Hepatocyte (in vitro differentiated cells): ENCODE results near the gene ROBO1. TPM values are rescaled to one million over a fixed set of nuclear protein-coding genes. Genes with fewer than 3 reads are reported as not detected.

Source experiments
- DNase-seq: peaks from one replicate; pipeline ENCODE4 v3.0.0-alpha.2; 2016; ENCODE audit warnings: low spot score
- H2AFZ ChIP-seq: fragments of 200-600 bp; sonication (generic); 2 replicates; pipeline ENCODE4 v1.6.0; 2016; ENCODE audit warnings: antibody characterized with exemption, mild to moderate bottlenecking
- H3K27ac ChIP-seq: fragments of 200-600 bp; sonication (generic); 2 replicates; pipeline ENCODE4 v1.5.1; 2016; ENCODE audit warnings: mild to moderate bottlenecking
- H3K27me3 ChIP-seq: fragments of 200-600 bp; sonication (generic); 2 replicates; pipeline ENCODE4 v1.6.1; 2016
- H3K36me3 ChIP-seq: fragments of 200-600 bp; sonication (generic); replicated peaks from 2 replicates; pipeline ENCODE4 v1.5.1; 2016; ENCODE audit warnings: low read depth; ENCODE audit not compliant: insufficient read depth
- H3K4me1 ChIP-seq: fragments of 200-600 bp; sonication (generic); 2 replicates; pipeline ENCODE4 v1.5.1; 2016; ENCODE audit warnings: mild to moderate bottlenecking, moderate library complexity; ENCODE audit not compliant: insufficient read depth
- H3K4me2 ChIP-seq: fragments of 200-600 bp; sonication (generic); 2 replicates; pipeline ENCODE4 v1.6.0; 2016
- H3K4me3 ChIP-seq: fragments of 200-600 bp; sonication (generic); 2 replicates; pipeline ENCODE4 v1.5.1; 2016; ENCODE audit warnings: mild to moderate bottlenecking
- H3K79me2 ChIP-seq: fragments of 200-600 bp; sonication (generic); 2 replicates; pipeline ENCODE4 v1.6.0; 2017; ENCODE audit warnings: mild to moderate bottlenecking
- H3K9me2 ChIP-seq: fragments of 200-600 bp; sonication (generic); replicated peaks from 2 replicates; pipeline ENCODE4 v1.6.0; 2017; ENCODE audit warnings: mild to moderate bottlenecking; ENCODE audit not compliant: insufficient read depth
- H3K9me3 ChIP-seq: fragments of 200-600 bp; sonication (generic); 2 replicates; pipeline ENCODE4 v1.5.1; 2016; ENCODE audit warnings: low read depth, mild to moderate bottlenecking
- H4K20me1 ChIP-seq: fragments of 200-600 bp; sonication (generic); 2 replicates; pipeline ENCODE4 v1.6.0; 2016; ENCODE audit warnings: mild to moderate bottlenecking; ENCODE audit not compliant: insufficient read depth, poor library complexity, severe bottlenecking
- EZH2 ChIP-seq: fragments of 200-600 bp; sonication (generic); IDR thresholded peaks from 2 replicates; pipeline ENCODE4 v1.6.1; 2016; ENCODE audit warnings: antibody characterized with exemption, mild to moderate bottlenecking, borderline replicate concordance
- EZH2phosphoT487 ChIP-seq: fragments of 200-600 bp; sonication (generic); IDR thresholded peaks from one replicate; pipeline ENCODE4 v1.6.1; 2018; ENCODE audit warnings: antibody characterized with exemption, mild to moderate bottlenecking, low read depth, moderate library complexity; ENCODE audit not compliant: unreplicated experiment, severe bottlenecking
- WGBS: methylation state at CpG from one replicate; pipeline ENCODE4 v1.1.6; 2016; ENCODE audit warnings: low lambda C conversion rate; ENCODE audit errors: missing lambda C conversion rate; 5-methylcytosine and 5-hydroxymethylcytosine counted together
- polyA plus RNA-seq: library from polyadenylated mRNA; unstranded; fragments of >200 nt; fragmentation: Nextera tagmentation; extraction: Ambion mirVana; gene quantifications from 2 replicates; pipeline ENCODE4 v1.2.1, GENCODE V29; 2016
- total RNA-seq: library from RNA; depleted of rRNA; stranded (reverse); fragments of >200 nt; gene quantifications from 2 replicates; pipeline ENCODE4 v1.2.3, GENCODE V29; 2014
- TF ChIP-seq, protein P1 (sequence below): fragments of 200-600 bp; sonication (generic); IDR thresholded peaks from 2 replicates; pipeline ENCODE4 v1.5.1; 2016; ENCODE audit warnings: antibody characterized with exemption, mild to moderate bottlenecking; ENCODE audit not compliant: poor library complexity

Gene ROBO1
- total and polyA plus RNA-seq, 2 experiments from 2014 or later: 13.6 to 44.3 TPM

DNA sequence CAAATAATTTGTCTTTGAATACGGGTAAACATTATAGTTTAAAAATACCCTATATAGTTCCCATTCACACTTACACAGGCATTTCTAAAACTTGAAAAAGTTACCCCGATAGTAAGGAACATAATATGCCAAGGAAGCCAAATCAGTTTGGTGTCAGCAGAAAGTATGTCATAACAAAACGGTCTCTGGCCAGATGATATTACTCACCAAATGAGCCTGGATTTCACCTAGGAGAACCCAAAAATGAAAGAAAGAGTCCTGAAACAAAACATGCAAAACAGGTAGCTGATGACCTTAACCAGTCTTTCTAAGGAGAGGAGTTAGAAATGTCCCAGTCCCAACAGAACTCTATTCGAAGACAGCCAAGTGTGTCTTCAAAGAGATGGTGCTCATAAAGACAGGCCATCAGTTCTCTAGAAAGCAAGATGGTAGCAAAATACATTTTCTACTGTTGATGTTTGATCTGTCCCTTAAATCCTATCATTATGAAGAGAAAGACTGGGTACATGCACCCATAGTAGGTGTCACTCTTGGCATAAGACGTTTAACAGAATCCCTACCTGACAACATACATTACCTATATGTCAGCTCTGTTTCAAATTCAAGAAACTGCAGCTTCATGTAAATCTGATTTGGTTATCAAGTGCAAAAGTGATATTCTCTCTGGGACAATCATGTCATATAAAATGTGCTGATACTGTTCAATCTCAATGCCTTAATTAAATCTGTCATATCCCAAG lies 942.5 kb downstream of the ROBO1 start:
- WGBS: 72% methylated on average over 5 of the region's 5 CpGs
- H3K4me2 ChIP-seq: no peak overlapping the region

DNA sequence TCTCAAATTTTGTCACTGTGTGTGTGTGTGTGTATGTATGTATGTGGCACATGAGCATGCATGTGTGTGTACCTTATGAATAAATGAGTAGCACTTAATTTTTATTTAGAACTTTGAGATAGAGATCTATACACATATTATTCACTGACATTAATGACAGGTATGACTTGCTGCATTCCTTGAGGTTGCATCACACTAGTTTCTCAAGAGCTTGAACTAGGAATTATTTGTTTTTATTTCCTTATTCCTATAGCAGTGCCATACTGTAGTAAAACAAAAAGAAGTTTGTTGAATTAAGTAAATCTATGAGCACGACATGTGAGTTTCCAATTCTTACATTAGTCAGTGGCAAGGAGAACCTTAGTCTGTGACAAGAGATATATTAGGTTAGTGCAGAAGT lies 943.9 kb downstream of the ROBO1 start:
- 76% methylated on average over 1 of the region's 1 CpG for WGBS
- Histone ChIP-seq H3K4me1 (peaks cover 10% of the 10 kb centered on the region), H3K4me2 (peak overlapping the region; percentile 29), H3K36me3 (no peaks in the 10 kb centered on the region), H3K27me3 (no peaks in the 10 kb centered on the region), H3K79me2 (peaks cover 5% of the 10 kb centered on the region), H3K4me3 (no peak overlapping the region), H3K9me2 (no peaks in the 10 kb centered on the region), H3K9me3 (no peaks in the 10 kb centered on the region), H3K27ac (peak overlapping the region; percentile 57), H2AFZ (no peak overlapping the region), H4K20me1 (peaks cover 3% of the 10 kb centered on the region)
- peak; percentile 25 for DNase-seq
- TF ChIP-seq EZH2: no peak
- no peak for TF ChIP-seq EZH2phosphoT487
- TF ChIP-seq, protein P1, sequence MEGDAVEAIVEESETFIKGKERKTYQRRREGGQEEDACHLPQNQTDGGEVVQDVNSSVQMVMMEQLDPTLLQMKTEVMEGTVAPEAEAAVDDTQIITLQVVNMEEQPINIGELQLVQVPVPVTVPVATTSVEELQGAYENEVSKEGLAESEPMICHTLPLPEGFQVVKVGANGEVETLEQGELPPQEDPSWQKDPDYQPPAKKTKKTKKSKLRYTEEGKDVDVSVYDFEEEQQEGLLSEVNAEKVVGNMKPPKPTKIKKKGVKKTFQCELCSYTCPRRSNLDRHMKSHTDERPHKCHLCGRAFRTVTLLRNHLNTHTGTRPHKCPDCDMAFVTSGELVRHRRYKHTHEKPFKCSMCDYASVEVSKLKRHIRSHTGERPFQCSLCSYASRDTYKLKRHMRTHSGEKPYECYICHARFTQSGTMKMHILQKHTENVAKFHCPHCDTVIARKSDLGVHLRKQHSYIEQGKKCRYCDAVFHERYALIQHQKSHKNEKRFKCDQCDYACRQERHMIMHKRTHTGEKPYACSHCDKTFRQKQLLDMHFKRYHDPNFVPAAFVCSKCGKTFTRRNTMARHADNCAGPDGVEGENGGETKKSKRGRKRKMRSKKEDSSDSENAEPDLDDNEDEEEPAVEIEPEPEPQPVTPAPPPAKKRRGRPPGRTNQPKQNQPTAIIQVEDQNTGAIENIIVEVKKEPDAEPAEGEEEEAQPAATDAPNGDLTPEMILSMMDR: no peak

More for the DNA sequence above, 942.5 kb downstream of the ROBO1 start:
- no peaks in the 10 kb centered on the region for H3K36me3 ChIP-seq
- no peaks in the 10 kb centered on the region for H3K27me3 ChIP-seq
- TF ChIP-seq, protein P1: no peak
- TF ChIP-seq EZH2 (no peak), EZH2phosphoT487 (no peak)
- H3K9me3 ChIP-seq: no peaks in the 10 kb centered on the region
- peaks cover 5% of the 10 kb centered on the region for H3K79me2 ChIP-seq
- peaks cover 3% of the 10 kb centered on the region for H4K20me1 ChIP-seq
- peaks cover 10% of the 10 kb centered on the region for H3K4me1 ChIP-seq
- DNase-seq: no peak
- no peaks in the 10 kb centered on the region for H3K9me2 ChIP-seq
- H3K4me3 ChIP-seq: no peak overlapping the region
- no peak overlapping the region for H2AFZ ChIP-seq
- no peak overlapping the region for H3K27ac ChIP-seq

DNA sequence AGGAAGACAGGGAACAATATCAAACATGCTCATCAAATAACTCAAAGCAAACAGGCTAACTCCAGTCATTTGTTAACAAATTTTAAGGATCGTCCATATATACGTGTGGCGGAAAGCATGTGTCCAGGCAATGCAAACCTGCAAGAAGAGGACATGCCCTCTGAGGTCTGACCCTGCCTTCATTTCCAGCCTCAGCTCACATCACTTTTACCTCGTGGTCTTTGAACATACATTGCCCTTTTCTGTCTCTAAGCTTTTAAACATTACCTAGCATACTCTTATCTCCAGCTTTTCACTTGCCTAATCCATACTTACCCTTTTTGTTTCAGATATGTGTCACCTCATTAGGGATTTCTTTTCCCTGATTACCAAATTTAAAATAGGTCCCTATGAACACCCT lies 944.4 kb downstream of the ROBO1 start:
- no peaks in the 10 kb centered on the region for H3K9me3 ChIP-seq
- H3K4me3 ChIP-seq: no peak overlapping the region
- no peak overlapping the region for H2AFZ ChIP-seq
- H3K9me2 ChIP-seq: no peaks in the 10 kb centered on the region
- H3K79me2 ChIP-seq: peaks cover 5% of the 10 kb centered on the region
- H3K27ac ChIP-seq: peak overlapping the region; percentile 57
- H3K36me3 ChIP-seq: no peaks in the 10 kb centered on the region
- peaks cover 3% of the 10 kb centered on the region for H4K20me1 ChIP-seq
- TF ChIP-seq, protein P1: no peak
- TF ChIP-seq EZH2phosphoT487 (no peak), EZH2 (no peak)
- WGBS: 62% methylated on average over 4 of the region's 4 CpGs
- DNase-seq: peak; percentile 15
- no peaks in the 10 kb centered on the region for H3K27me3 ChIP-seq
- H3K4me2 ChIP-seq: peak overlapping the region; percentile 29
- H3K4me1 ChIP-seq: peaks cover 10% of the 10 kb centered on the region
